ENCODE measurements around the gene SMC3.

Gene SMC3

GRCh38 chr10:110544958-110545537 lies 22.4 kb upstream of the SMC3 start:
- no peak for TF ChIP-seq CTCF (IDR thresholded peaks at IDR 0.05; ENCODE audit: borderline replicate concordance, control extremely low read depth, extremely low read depth, insufficient read depth, missing control alignments)
- in situ Hi-C loops (cut with MboI; ENCODE audit: low sequenced_read_pairs, unreplicated experiment): loop anchor here (10.0 kb wide), 1 partner anchor 410 kb away; no protein-coding TSS in a partner anchor
- no peak for DNase-seq (ENCODE audit: low spot score)

- DNase-seq (ENCODE audit: low spot score): no peak
- in situ Hi-C loops (cut with MboI; ENCODE audit: low sequenced_read_pairs, unreplicated experiment): loop anchor here (10.0 kb wide), 1 partner anchor 411 kb away; no protein-coding TSS in a partner anchor
- no peak for TF ChIP-seq CTCF (IDR thresholded peaks at IDR 0.05; ENCODE audit: borderline replicate concordance, control extremely low read depth, extremely low read depth, insufficient read depth, missing control alignments)
Observed at GRCh38 chr10:110546077-110546476, 21.4 kb upstream of the SMC3 start.

- no peak for TF ChIP-seq CTCF (IDR thresholded peaks at IDR 0.05; ENCODE audit: borderline replicate concordance, control extremely low read depth, extremely low read depth, insufficient read depth, missing control alignments)
- in situ Hi-C loops (cut with MboI; ENCODE audit: low sequenced_read_pairs, unreplicated experiment): loop anchor here (10.0 kb wide), 1 partner anchor 412 kb away; no protein-coding TSS in a partner anchor
- DNase-seq (ENCODE audit: low spot score): no peak
Observed at GRCh38 chr10:110546499-110547110, 20.9 kb upstream of the SMC3 start.

- peak; percentile 72 for DNase-seq (ENCODE audit: low spot score)
- in situ Hi-C loops (cut with MboI; ENCODE audit: low sequenced_read_pairs, unreplicated experiment): loop anchor here (10.0 kb wide), 1 partner anchor 412 kb away; no protein-coding TSS in a partner anchor
- peak; percentile 70 for TF ChIP-seq CTCF (IDR thresholded peaks at IDR 0.05; ENCODE audit: borderline replicate concordance, control extremely low read depth, extremely low read depth, insufficient read depth, missing control alignments)
Observed at GRCh38 chr10:110547139-110547761, 20.2 kb upstream of the SMC3 start.

GRCh38 chr10:110548002-110548401 lies 19.5 kb upstream of the SMC3 start:
- in situ Hi-C loops (cut with MboI; ENCODE audit: low sequenced_read_pairs, unreplicated experiment): loop anchor here (10.0 kb wide), 1 partner anchor 413 kb away; no protein-coding TSS in a partner anchor
- DNase-seq (ENCODE audit: low spot score): no peak
- no peak for TF ChIP-seq CTCF (IDR thresholded peaks at IDR 0.05; ENCODE audit: borderline replicate concordance, control extremely low read depth, extremely low read depth, insufficient read depth, missing control alignments)

- in situ Hi-C loops (cut with MboI; ENCODE audit: low sequenced_read_pairs, unreplicated experiment): loop anchor here (10.0 kb wide), 1 partner anchor 414 kb away; no protein-coding TSS in a partner anchor
- no peak for TF ChIP-seq CTCF (IDR thresholded peaks at IDR 0.05; ENCODE audit: borderline replicate concordance, control extremely low read depth, extremely low read depth, insufficient read depth, missing control alignments)
- no peak for DNase-seq (ENCODE audit: low spot score)
Observed at GRCh38 chr10:110549211-110549610, 18.3 kb upstream of the SMC3 start.

Data from GM13976 (cell line).